ENCODE results near the gene DONSON.

The DONSON gene

GRCh38 chr21:33567914-33568313 lies 20.6 kb downstream of the DONSON start:
- no peak for TF ChIP-seq CTCF (IDR thresholded peaks at IDR 0.05; ENCODE audit: insufficient read depth, low read length, missing control alignments)
- DNase-seq (ENCODE audit: low read depth, low spot score), result no peak
- H3K4me3 ChIP-seq (ENCODE audit: low read depth, low read length), result no peak overlapping the region
- ChIA-PET POLR2A (no interaction called here), CTCF (interaction anchor here (4.1 kb wide), 1 partner anchor 38 kb away, joined by 21 read pairs; no protein-coding TSS in a partner anchor)

GRCh38 chr21:33566514-33566913 lies 22.0 kb downstream of the DONSON start:
- H3K4me3 ChIP-seq (ENCODE audit: low read depth, low read length), result no peak overlapping the region
- ChIA-PET CTCF (interaction anchor here (1.2 to 4.1 kb wide), 2 partner anchors 36 to 40 kb away, joined by 3 to 21 read pairs; no protein-coding TSS in a partner anchor), POLR2A (no interaction called here)
- no peak for DNase-seq (ENCODE audit: low read depth, low spot score)
- TF ChIP-seq CTCF (IDR thresholded peaks at IDR 0.05; ENCODE audit: insufficient read depth, low read length, missing control alignments), result no peak

- TF ChIP-seq CTCF (IDR thresholded peaks at IDR 0.05; ENCODE audit: insufficient read depth, low read length, missing control alignments), result no peak
These were observed 26.1 kb downstream of the DONSON start for GRCh38 chr21:33562389-33562788.

GRCh38 chr21:33561373-33561772 lies 27.1 kb downstream of the DONSON start:
- DNase-seq (ENCODE audit: low read depth, low spot score), result no peak
- no peak for TF ChIP-seq CTCF (IDR thresholded peaks at IDR 0.05; ENCODE audit: insufficient read depth, low read length, missing control alignments)
- H3K4me3 ChIP-seq (ENCODE audit: low read depth, low read length), result no peak overlapping the region
- CTCF ChIA-PET, result no interaction called here
- POLR2A ChIA-PET, result interaction anchor here (1.1 kb wide), 1 partner anchor 10 kb away, joined by 3 read pairs; no protein-coding TSS in a partner anchor

More at GRCh38 chr21:33562389-33562788, 26.1 kb downstream of the DONSON start:
- no peak for DNase-seq (ENCODE audit: low read depth, low spot score)
- ChIA-PET CTCF (interaction anchor here (1.0 to 2.8 kb wide), 2 partner anchors 10 to 43 kb away, joined by 3 to 8 read pairs; no protein-coding TSS in a partner anchor), POLR2A (no interaction called here)
- no peak overlapping the region for H3K4me3 ChIP-seq (ENCODE audit: low read depth, low read length)

- TF ChIP-seq CTCF (IDR thresholded peaks at IDR 0.05; ENCODE audit: insufficient read depth, low read length, missing control alignments), result no peak
- no peak overlapping the region for H3K4me3 ChIP-seq (ENCODE audit: low read depth, low read length)
- ChIA-PET CTCF (no interaction called here), POLR2A (interaction anchor here (1.1 kb wide), 1 partner anchor 9 kb away, joined by 3 read pairs; no protein-coding TSS in a partner anchor)
- DNase-seq (ENCODE audit: low read depth, low spot score), result no peak
These were observed 27.5 kb downstream of the DONSON start for GRCh38 chr21:33560965-33561364.

- ChIA-PET CTCF (interaction anchor here (1.4 kb wide), 1 partner anchor 46 kb away, joined by 4 read pairs; no protein-coding TSS in a partner anchor), POLR2A (no interaction called here)
- no peak for TF ChIP-seq CTCF (IDR thresholded peaks at IDR 0.05; ENCODE audit: insufficient read depth, low read length, missing control alignments)
- no peak overlapping the region for H3K4me3 ChIP-seq (ENCODE audit: low read depth, low read length)
- DNase-seq (ENCODE audit: low read depth, low spot score), result no peak
These were observed 28.7 kb downstream of the DONSON start for GRCh38 chr21:33559813-33560212.
